Upper lobe of left lung (tissue), 6 donors: Measurements from ENCODE around the gene GOLIM4. TPM values are rescaled to one million over a fixed set of nuclear protein-coding genes. Genes with fewer than 3 reads are reported as not detected.

Experiments
- ATAC-seq, 2 donors: fragments of 200-7000 bp; cut with Tn5 transposase; one replicate each; pipeline ENCODE4 v1.9.1; 2022; ENCODE audit warnings: mild to moderate bottlenecking in 2 of 2, moderate library complexity in 2 of 2; ENCODE audit not compliant: low FRiP score in 2 of 2
- DNase-seq, 2 donors: peaks; one replicate each; pipeline ENCODE4 v3.0.0-alpha.2; 2019 to 2020
- H3K27ac ChIP-seq, 4 donors: fragments of 200-600 bp; sonication (generic); one replicate each; pipeline ENCODE4 v1.5.1; 2016 to 2019
- H3K27me3 ChIP-seq, 4 donors: fragments of 200-600 bp; sonication (generic); one replicate each; pipeline ENCODE4 v1.5.1; 2017 to 2019
- H3K36me3 ChIP-seq, 4 donors: fragments of 200-600 bp; sonication (generic); one replicate each; pipeline ENCODE4 v1.5.1; 2016 to 2019
- H3K4me1 ChIP-seq, 4 donors: fragments of 200-600 bp; sonication (generic); one replicate each; pipeline ENCODE4 v1.5.1; 2018 to 2019
- H3K4me3 ChIP-seq, 4 donors: fragments of 200-600 bp; sonication (generic); one replicate each; pipeline ENCODE4 v1.5.1; 2017 to 2019; ENCODE audit warnings: mild to moderate bottlenecking in 2 of 4, moderate library complexity in 1 of 4
- H3K9me3 ChIP-seq, 4 donors: fragments of 200-600 bp; sonication (generic); one replicate each; pipeline ENCODE4 v1.5.1; 2018 to 2019
- CTCF ChIP-seq, 6 experiments: fragments of 450-650 bp in 4 of 6; fragments of 200-600 bp in 2 of 6; sonication (generic) in 2 of 6; IDR thresholded peaks; one replicate each; pipeline ENCODE4 v1.5.1; 2016 to 2019; ENCODE audit warnings: antibody characterized with exemption in 6 of 6
- EP300 ChIP-seq, 4 donors: sonication (generic); formaldehyde crosslinking; IDR thresholded peaks; one replicate each; pipeline ENCODE4 v1.5.1; 2017; ENCODE audit warnings: antibody characterized with exemption in 4 of 4, control low read depth in 2 of 4
- POLR2A ChIP-seq, 4 donors: fragments of 450-650 bp; IDR thresholded peaks; one replicate each; pipeline ENCODE4 v1.5.1; 2016 to 2017; ENCODE audit warnings: antibody characterized with exemption in 4 of 4, mild to moderate bottlenecking in 2 of 4
- POLR2AphosphoS5 ChIP-seq, 2 donors: sonication (generic); formaldehyde crosslinking; IDR thresholded peaks; one replicate each; pipeline ENCODE4 v1.5.1; 2017; ENCODE audit warnings: antibody characterized with exemption in 2 of 2
- WGBS, 2 donors: methylation state at CpG; one replicate each; pipeline ENCODE4 v1.1.5; 2017 to 2018; 5-methylcytosine and 5-hydroxymethylcytosine counted together
- total RNA-seq, 6 donors: library from RNA; depleted of rRNA in 4 of 6; stranded (reverse); fragments of >200 nt in 4 of 6; gene quantifications; one replicate each; pipeline versions ENCODE4 v1.1.0 to v1.2.1, GENCODE V29; 2016 to 2021
- donor health status: DM: no; HTN: no; CAD: no; lungs with moderate emphysema.
- donor health status: DM: no; HTN: yes; CAD: no; lungs with severe emphysema.

GOLIM4 gene
- total RNA-seq, 6 donors from 2014 or later = 34.6 to 79.1 (median 43.6) TPM

- WGBS, 2 donors = 84 to 89% methylated on average over 4 of the region's 4 CpGs
- Histone ChIP-seq H3K27ac (no peak overlapping the region), H3K9me3 (no peaks in the 10 kb centered on the region), H3K4me3 (no peak overlapping the region), H3K27me3 (no peaks in the 10 kb centered on the region), H3K36me3 (no peaks in the 10 kb centered on the region), H3K4me1 (no peaks in the 10 kb centered on the region)
- ATAC-seq (no peak), DNase-seq (no peak)
- TF ChIP-seq CTCF (IDR thresholded peaks at IDR 0.05) (no peak), EP300 (IDR thresholded peaks at IDR 0.05) (no peak), POLR2AphosphoS5 (IDR thresholded peaks at IDR 0.05) (no peak), POLR2A (IDR thresholded peaks at IDR 0.05) (no peak)
These were observed 99.2 kb downstream of the GOLIM4 start for GRCh38 chr3:167996514-167996913.

GRCh38 chr3:167992381-167992780, 103.3 kb downstream of the GOLIM4 start:
- WGBS, 2 donors = 83 to 89% methylated on average over 1 of the region's 1 CpG
- no peak for ATAC-seq

GRCh38 chr3:167991213-167991612, 104.5 kb downstream of the GOLIM4 start:
- ATAC-seq (no peak), DNase-seq (no peak)
- no peak overlapping the region for H3K4me3 ChIP-seq
- no peaks in the 10 kb centered on the region for H3K27me3 ChIP-seq
- TF ChIP-seq POLR2A (IDR thresholded peaks at IDR 0.05) (no peak), EP300 (IDR thresholded peaks at IDR 0.05) (no peak), CTCF (IDR thresholded peaks at IDR 0.05) (no peak), POLR2AphosphoS5 (IDR thresholded peaks at IDR 0.05) (no peak)
- 78 to 89% methylated on average over 6 of the region's 6 CpGs for WGBS, 2 donors
- no peaks in the 10 kb centered on the region for H3K4me1 ChIP-seq
- H3K36me3 ChIP-seq = no peaks in the 10 kb centered on the region
- no peaks in the 10 kb centered on the region for H3K9me3 ChIP-seq
- H3K27ac ChIP-seq = no peak overlapping the region

More at GRCh38 chr3:167992381-167992780, 103.3 kb downstream of the GOLIM4 start:
- TF ChIP-seq EP300 (IDR thresholded peaks at IDR 0.05) = no peak
- no peak for TF ChIP-seq CTCF (IDR thresholded peaks at IDR 0.05)
- Histone ChIP-seq H3K27ac (no peak overlapping the region), H3K27me3 (no peaks in the 10 kb centered on the region), H3K9me3 (no peaks in the 10 kb centered on the region), H3K36me3 (no peaks in the 10 kb centered on the region), H3K4me3 (no peak overlapping the region), H3K4me1 (no peaks in the 10 kb centered on the region)
- DNase-seq = no peak

- TF ChIP-seq POLR2A (IDR thresholded peaks at IDR 0.05) = no peak
- no peak for TF ChIP-seq CTCF (IDR thresholded peaks at IDR 0.05)
- no peak for TF ChIP-seq EP300 (IDR thresholded peaks at IDR 0.05)
- no peak for TF ChIP-seq POLR2AphosphoS5 (IDR thresholded peaks at IDR 0.05)
- H3K36me3 ChIP-seq = no peaks in the 10 kb centered on the region
- no peak for ATAC-seq
- no peaks in the 10 kb centered on the region for H3K27me3 ChIP-seq
- H3K4me3 ChIP-seq = no peak overlapping the region
- H3K9me3 ChIP-seq = no peaks in the 10 kb centered on the region
- DNase-seq = no peak
- no peak overlapping the region for H3K27ac ChIP-seq
- 86 to 88% methylated on average over 6 of the region's 6 CpGs for whole genome bisulfite sequencing, 2 donors
- H3K4me1 ChIP-seq = no peaks in the 10 kb centered on the region
These were observed 105.7 kb downstream of the GOLIM4 start for GRCh38 chr3:167989999-167990398.

GRCh38 chr3:167989066-167989465, 106.7 kb downstream of the GOLIM4 start:
- TF ChIP-seq CTCF (IDR thresholded peaks at IDR 0.05) (no peak), POLR2A (IDR thresholded peaks at IDR 0.05) (no peak), POLR2AphosphoS5 (IDR thresholded peaks at IDR 0.05) (no peak), EP300 (IDR thresholded peaks at IDR 0.05) (no peak)
- no peak overlapping the region for H3K4me3 ChIP-seq
- H3K9me3 ChIP-seq = no peaks in the 10 kb centered on the region
- H3K27me3 ChIP-seq = no peaks in the 10 kb centered on the region
- no peaks in the 10 kb centered on the region for H3K4me1 ChIP-seq
- H3K27ac ChIP-seq = no peak overlapping the region
- ATAC-seq = no peak
- 63 to 66% methylated on average over 2 of the region's 2 CpGs for WGBS, 2 donors
- H3K36me3 ChIP-seq = no peaks in the 10 kb centered on the region
- no peak for DNase-seq
